ENCODE results near the gene RNPEPL1.

DNA sequence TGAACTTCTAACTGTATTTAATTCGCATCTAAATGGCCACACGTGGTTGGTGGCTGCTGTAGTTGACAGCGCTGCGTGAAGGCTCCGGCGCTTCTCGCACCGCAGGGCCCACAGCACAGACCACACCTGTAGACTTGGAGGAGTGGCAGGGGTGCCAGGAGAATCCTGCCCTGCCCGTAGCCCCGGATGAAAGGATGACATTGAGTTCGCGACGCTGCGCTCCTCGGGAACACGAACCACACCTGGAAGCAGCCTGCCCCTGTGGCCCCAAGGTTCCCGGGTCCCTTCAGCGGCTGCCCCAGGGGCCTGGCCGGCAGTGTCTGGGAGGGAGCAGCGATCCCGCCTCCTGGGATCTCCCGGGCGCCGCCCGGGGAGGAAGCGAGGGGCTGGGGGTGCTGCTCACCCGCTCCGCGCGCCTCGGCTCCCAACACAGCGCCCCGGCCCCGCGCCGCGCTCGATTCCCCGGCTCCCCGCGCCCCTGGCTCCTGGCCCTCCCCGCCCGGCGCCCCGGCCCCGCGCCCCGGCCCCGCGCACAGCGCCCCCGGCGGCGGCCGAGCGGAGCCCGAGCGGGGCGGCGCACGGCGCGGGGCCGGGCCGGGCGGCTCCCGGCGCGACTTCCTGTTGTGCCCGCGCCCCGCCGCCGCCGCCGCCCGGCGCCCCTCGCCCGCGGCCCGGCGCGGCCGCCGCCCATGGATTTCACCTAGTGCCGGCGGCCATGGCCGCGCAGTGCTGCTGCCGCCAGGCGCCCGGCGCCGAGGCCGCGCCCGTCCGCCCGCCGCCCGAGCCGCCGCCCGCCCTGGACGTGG, at the start of gene RNPEPL1:
- TF ChIP-seq, protein P1, sequence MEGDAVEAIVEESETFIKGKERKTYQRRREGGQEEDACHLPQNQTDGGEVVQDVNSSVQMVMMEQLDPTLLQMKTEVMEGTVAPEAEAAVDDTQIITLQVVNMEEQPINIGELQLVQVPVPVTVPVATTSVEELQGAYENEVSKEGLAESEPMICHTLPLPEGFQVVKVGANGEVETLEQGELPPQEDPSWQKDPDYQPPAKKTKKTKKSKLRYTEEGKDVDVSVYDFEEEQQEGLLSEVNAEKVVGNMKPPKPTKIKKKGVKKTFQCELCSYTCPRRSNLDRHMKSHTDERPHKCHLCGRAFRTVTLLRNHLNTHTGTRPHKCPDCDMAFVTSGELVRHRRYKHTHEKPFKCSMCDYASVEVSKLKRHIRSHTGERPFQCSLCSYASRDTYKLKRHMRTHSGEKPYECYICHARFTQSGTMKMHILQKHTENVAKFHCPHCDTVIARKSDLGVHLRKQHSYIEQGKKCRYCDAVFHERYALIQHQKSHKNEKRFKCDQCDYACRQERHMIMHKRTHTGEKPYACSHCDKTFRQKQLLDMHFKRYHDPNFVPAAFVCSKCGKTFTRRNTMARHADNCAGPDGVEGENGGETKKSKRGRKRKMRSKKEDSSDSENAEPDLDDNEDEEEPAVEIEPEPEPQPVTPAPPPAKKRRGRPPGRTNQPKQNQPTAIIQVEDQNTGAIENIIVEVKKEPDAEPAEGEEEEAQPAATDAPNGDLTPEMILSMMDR (IDR thresholded peaks at IDR 0.05; ENCODE audit: low read depth, low read length), result no peak
- TF ChIP-seq, protein P2, sequence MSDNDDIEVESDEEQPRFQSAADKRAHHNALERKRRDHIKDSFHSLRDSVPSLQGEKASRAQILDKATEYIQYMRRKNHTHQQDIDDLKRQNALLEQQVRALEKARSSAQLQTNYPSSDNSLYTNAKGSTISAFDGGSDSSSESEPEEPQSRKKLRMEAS (IDR thresholded peaks at IDR 0.05; ENCODE audit: low read depth, low read length), result peak; percentile 68
- TF ChIP-seq POLR2A (IDR thresholded peaks at IDR 0.05; ENCODE audit: extremely low read depth, insufficient read length), result no peak

Measured in NB4 (cell line).